ENCODE data around the gene PRKCG.

The PRKCG gene

DNA sequence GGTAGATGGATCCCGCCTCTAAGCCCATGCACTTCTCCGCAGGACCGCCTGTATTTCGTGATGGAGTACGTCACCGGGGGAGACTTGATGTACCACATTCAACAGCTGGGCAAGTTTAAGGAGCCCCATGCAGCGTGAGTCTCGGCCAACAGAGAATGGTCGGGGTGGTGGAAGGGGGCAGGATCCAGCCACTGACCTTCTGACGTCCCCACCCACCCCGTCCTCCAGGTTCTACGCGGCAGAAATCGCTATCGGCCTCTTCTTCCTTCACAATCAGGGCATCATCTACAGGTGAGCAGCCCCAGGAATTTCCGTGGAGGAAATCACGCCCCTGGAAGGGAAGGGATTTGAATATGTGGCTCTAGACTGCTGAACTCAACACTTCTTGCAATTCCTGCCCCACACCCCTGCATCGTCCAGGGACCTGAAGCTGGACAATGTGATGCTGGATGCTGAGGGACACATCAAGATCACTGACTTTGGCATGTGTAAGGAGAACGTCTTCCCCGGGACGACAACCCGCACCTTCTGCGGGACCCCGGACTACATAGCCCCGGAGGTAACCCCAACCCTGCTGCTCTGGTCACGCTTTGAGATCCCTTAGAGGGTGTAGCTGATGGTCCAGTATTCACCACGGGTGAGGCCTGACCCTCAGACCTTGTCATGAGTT lies 18.3 kb downstream of the PRKCG start:
- DNase-seq, result no peak

DNA sequence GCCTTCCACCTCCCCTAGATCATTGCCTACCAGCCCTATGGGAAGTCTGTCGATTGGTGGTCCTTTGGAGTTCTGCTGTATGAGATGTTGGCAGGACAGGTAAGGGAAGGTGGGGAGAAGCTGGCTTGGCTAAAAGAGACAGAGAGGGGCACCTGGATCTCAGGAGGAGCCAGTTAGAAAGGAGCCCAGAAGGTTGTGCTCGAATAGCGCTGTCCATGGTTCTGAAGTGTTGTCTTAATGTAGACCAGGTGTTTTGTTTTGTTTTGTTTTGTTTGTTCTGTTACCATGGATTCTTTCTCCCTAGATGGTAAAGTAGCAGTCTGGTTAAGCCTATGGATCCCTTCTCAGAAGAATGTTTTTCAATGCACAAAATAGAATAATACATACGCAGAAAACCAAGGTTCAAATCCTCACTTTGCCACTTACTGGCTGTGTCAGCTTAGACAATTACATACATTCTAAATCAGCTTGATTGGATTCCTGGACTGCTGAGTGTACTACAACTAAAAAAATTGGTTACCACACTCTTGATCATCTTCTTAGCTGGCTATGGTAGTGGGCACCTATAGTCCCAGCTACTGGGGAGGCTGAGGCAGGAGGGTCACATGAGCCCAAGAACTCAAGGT lies 21.2 kb downstream of the PRKCG start:
- no peak for DNase-seq

DNA sequence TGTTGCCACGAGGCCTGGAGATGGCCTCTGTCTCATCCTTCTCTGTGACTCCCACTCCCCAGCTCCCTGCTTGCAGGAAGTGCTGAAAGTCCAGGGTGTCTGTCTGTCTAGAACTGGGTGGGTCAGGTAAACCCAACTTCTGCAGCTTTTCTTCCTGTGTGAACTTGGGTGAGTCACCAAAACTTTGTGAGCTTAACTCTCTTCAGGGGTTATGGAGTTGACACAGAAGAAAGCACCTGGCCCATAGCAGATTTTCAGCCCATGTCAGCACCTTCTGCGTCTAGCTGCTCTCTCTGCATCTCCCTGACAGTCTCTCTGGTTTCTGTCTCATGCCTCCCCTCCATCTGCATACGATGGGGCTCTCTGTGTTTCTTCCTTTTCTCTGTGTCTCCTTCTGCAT lies 22.9 kb downstream of the PRKCG start:
- DNase-seq, result no peak

DNA sequence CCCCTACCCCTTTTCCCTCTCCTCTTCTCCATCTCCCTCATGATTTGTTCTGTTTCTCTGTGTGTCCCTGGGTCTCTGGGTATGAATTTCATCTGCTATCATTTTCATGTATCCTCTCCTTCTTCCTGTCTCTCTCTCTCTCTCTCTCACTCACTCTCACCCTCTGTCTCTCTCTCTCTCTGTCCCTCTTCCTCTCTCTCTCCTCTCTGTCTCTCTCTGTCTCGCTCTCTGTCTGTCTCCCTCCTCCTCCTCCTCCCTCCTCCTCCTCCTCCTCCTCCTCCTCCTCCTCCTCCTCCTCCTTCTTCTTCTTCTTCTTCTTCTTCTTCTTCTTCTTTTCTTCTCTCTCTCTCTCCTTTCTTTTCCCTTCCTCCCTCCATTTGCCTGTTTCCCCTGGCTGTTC lies 23.8 kb downstream of the PRKCG start:
- no peak for DNase-seq

DNA sequence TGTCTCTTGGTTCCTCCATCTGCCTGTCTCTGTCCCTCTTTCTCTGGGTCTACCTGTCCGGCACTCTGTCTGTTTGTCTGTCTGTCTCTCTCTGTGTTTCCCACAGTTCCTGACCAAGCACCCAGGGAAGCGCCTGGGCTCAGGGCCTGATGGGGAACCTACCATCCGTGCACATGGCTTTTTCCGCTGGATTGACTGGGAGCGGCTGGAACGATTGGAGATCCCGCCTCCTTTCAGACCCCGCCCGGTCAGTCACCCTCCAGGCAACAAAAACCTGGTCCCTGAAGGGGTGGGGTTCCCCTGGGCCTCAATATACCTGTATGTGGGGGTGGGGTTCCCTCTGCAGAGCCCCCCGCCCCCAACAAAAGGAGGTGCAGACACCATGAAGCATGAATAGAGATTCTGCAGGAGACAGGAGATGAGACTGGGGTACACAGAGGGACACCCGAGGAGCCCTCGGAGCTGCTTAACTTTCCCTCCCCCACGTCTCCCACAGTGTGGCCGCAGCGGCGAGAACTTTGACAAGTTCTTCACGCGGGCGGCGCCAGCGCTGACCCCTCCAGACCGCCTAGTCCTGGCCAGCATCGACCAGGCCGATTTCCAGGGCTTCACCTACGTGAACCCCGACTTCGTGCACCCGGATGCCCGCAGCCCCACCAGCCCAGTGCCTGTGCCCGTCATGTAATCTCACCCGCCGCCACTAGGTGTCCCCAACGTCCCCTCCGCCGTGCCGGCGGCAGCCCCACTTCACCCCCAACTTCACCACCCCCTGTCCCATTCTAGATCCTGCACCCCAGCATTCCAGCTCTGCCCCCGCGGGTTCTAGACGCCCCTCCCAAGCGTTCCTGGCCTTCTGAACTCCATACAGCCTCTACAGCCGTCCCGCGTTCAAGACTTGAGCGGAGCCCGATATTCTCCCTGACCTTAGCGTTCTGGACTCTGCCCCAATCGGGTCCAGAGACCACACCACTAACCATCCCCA lies 24.5 kb downstream of the PRKCG start:
- no peak for DNase-seq

DNA sequence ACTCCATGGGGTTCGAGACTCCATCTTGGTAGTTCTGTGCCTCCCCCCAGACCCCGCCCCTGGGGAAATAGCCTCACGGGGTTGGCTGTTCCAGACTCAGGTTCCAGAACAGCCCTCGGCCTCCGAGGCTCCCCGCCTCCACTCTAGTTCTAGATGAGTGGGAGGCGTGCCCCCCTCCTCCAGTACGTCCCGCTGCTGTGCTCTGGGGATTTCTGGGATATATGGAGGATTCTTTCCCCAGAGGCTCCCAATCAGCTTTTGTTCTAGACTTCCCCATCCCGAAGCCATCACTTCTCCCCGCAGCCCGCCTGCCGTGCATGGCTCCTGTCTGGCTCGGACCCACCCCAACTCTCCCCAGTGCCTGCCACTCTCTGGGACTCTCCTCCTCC lies 25.2 kb downstream of the PRKCG start:
- no peak for DNase-seq

DNA sequence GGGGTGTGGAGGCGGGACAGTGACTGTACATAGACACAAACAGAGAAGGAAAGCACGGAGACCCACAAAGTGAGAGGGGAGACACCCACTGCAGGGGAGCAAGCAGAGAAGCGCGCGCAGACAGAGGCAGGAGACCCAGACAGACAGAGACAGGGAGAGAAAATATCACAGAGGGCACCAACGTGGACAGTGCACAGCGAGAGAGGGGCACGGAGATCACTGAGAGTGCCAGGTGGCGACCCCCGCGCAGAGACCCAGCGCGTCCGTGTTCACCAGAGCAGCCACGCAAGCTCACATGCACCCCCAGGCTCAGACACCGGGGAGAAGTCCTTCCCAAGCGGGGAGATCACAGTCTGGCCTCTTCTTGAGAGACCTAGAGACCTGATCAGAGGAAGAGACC lies 25.7 kb downstream of the PRKCG start:
- DNase-seq, result no peak

DNA sequence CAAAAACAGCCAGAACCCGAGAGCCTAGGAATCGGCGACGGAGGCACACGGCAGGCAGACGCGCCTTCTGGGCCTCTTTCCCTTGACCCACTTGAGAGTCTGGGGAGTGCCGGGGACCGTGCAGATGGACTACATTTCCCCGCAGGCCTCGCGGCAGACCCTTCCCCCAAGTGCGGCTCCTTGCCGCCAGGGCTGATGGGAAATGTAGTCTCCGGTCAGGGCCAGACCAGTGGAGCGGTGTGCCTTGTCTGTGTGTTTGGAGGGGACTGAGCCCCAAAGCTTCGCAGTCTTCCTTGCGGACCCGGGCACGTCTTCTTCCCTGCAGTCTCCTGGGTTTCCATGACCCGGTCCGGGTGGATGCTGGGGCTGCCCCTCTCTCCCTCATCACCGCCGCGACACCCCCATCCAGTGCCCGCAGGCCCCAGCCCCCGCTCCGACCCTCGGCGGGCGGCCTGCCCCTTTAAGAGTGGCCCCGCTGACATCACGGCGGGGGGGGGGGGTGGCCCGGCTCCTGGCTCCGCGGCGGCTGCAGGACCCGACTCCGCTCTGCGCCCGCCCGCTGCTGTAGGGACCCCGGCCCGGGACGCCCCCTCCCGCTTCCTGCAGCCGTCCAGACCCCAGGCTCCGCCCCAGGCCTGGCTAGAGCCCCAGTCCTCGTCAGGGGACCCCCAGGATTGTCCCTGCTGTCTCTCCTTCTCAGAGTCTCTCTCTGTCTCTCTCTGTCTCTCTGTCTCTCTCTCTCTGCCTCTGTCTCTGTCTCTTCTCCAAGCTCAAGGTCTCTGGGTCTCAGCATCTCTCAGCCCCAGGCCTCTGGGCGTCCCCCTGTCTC lies 26.3 kb downstream of the PRKCG start:
- no peak for DNase-seq

DNA sequence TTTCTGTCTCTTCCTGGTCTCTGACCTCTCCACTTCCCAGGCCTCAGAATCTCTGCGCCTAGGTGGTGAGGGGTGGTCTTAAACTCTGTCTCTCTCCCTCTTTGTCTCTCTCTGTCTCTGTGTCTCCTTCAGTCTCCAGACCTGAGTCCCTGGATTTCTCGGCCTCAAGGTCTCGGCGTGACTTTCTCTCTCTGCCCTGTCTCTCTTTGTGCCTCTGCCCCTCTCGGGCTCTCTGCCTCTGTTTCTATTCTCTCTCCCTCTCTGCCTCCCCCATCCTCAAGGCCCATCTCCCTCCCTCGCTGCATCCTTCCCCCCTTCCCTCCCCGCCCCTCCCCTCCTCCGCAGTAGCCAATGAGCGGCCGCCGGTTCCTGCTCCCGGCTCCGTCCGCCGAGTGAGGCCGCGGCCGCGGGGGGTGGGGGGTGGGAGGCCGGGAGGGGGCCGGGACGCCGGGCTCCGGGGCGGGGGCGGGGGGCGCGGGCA lies 27.0 kb downstream of the PRKCG start, which contains the start of gene CACNG7:
CACNG7 (plus strand) TSS at position 344 of the 481 bp plus-strand sequence. CDS start 3,554 bp downstream, outside the sequence.
- no peak for DNase-seq

DNA sequence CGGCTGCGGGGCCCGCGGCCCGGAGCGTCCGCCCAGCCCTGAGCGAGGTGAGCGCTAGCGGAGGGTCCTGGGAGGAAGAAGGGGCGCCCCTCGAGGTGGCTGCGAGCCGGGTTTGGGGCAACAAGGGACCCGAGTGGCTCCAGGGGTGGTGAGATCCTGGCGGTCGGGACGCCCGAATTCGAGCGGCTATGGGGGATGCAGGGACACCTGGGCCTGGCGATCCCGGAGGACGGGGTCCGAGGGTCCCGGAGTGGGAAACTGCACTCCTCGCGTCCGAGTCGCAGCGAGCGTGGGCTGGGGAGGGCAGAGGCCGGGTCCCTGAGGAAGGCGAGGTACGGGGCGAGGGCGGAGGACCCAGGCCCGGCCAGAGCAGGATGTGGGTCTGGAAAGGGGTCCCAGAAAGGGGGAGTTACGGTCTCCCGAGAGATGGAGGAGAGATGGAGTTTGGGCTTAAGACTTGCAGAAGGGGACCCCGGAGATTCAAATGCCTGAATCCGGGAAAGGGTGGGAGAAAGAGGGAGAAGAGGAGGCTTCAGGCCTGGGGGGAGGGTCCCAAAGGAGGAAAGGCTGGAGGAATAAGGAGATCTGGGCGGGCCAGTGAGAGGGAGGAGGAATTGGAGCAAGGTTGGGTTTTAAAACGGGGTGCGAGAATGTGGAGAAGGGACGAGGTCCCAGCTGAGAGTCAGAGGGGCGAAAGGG lies 27.6 kb downstream of the PRKCG start:
- DNase-seq, result no peak

DNA sequence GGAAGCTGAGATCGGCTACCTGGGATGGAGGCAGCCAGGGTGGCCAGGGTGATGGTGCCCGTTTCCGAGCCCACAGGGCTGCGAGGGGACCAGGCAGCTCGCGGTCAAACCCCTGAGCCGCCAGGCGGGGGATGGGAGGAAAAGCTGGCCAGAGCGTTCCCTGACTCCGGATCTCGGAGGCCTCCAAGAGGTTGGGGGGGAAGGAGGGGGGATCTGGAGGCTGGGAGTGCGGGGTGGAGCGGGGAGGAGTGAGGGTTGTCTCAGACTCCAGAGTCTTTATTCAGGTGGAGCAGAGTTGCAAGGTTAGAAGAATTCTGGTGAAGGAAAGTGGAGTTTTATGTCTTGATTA lies 28.1 kb downstream of the PRKCG start:
- no peak for DNase-seq

DNA sequence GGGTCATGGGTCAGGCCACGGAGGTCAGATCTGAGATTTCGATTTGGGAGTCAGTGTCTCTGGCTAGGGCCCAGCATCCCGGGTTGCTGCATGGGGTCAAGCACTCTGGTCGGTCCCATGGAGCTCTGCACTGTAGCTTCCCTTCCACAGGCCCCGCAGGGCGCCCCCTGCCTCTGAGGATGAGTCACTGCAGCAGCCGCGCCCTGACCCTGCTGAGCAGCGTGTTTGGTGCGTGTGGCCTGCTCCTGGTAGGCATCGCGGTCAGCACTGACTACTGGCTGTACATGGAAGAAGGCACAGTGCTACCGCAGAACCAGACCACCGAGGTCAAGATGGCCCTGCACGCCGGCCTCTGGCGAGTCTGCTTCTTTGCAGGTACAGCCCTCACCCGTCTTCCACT lies 30.7 kb downstream of the PRKCG start:
- no peak for DNase-seq

DNA sequence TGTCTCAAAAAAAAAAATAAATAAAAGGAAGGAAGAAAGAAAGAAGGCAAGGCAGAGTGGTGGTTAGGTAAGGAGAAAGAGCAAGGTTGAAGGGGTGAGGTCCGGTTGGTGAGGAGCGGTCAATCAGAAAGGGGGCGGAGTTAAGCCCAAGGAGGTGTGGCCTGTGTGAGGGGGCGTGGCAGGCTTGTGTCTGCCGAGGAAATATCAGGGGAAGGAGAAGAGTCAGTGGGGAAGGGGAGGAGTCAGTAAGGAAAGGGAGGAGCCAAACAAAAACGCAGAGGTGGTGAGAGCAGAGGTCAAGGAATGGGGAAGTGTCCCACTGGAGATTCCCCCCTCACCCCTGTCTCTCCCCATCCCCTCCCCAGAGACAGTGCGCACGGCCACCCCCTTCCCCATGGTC lies 33.0 kb downstream of the PRKCG start:
- no peak for DNase-seq

DNA sequence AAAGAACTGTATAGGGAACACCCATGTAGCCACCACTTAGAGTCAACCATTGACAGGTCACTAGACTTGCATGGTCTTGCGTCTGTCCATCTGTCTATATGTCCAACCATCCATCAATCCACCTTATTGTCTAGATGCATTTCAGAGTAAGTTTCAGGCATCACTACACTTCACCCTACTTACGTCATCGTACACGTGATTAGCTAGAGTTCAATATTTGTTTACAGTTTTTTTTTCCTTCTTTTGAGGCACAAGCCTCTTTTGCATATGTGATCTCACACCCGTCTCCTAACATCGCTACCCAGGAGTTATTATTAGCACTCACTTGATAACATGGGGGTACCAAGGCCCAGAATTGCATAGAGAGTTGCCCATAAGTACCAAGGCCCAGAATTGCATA lies 34.0 kb downstream of the PRKCG start:
- DNase-seq, result no peak

DNA sequence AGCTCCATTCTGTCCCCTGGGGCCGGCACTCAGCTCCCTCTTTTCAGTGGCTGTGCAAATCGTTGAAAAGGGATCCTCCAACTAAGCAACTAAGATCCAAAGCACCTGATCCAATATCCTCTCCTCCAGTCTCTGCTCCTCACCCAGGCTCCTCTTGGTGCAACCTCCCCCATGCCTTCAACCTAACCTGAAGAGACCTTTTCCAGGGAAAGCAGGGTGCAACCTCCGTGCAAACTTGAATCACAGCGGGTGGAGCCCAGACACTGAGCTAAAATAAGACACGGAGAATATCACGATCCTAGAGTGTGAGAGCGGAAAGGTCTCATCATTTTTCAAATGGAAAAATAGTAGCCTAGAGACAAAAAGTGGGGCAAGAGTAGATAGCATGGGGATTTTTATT lies 35.4 kb downstream of the PRKCG start:
- DNase-seq, result no peak

DNA sequence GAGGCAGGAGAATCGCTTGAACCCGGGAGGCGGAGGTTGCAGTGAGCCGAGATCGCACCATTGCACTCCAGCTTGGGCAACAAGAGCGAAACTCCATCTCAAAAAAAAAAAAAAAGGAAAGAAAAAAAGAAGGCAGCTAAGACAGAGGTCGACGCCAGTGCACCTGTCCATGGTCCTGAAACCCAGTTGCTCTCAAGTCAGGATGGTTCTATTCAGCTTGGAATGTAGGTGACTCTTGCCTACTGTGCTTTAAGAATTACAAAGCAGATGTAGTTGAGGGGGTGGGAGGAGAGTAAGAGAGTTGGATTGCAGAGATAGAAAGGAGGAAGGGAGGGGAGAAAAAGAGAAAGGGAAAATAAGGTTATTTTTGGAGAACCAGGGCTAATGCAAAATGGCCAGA lies 45.7 kb downstream of the PRKCG start:
- no peak for DNase-seq

DNA sequence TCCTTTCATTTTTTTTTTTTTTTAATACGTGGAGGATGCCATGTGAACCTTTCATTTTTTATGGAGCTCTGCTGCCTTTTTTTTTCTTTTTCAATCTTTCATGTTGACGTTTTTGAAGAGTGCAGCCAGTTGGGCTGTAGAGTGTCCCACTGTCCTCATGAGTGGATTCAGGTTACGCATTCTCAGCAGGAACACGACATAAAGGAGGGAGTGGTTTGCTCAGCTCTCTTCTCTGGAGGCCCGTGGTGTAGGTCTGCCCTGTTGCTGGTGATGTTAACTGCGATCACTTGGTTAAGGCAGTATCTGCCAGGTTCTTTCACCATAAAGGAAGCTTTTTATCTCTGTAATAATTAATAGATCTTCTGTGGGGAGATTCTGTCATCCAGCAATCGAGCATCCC lies 54.0 kb downstream of the PRKCG start:
- DNase-seq, result no peak

DNA sequence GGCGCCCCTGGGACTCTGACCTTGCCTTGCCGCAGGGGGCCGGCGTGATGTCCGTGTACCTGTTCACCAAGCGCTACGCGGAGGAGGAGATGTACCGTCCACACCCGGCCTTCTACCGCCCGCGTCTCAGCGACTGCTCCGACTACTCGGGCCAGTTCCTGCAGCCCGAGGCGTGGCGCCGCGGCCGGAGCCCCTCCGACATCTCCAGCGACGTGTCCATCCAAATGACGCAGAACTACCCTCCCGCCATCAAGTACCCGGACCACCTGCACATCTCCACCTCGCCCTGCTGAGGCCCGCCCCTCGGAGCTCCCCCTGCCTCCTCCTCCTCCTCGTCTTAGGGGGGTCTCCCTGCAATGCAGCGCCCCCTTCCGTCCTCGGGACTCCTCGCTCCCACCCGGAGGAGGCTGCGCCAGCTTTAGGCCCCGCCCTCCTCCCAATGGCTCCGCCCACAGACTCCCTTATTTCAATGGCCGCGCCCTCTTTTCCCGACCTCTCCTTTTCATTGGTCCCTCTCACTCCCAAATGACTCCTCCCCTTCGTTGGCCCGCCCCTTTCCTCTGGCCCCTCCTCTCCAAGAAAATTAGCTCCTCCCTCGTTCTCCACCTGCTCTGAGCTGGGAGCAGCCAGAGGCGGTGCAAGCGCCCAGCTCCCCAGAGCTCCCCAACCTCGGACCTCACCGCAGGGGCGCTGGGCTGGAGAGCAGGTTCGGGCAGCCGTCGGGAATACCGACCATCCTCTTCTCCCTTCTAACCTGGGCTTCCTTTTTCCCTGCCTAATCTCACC lies 60.2 kb downstream of the PRKCG start:
- no peak for DNase-seq

DNA sequence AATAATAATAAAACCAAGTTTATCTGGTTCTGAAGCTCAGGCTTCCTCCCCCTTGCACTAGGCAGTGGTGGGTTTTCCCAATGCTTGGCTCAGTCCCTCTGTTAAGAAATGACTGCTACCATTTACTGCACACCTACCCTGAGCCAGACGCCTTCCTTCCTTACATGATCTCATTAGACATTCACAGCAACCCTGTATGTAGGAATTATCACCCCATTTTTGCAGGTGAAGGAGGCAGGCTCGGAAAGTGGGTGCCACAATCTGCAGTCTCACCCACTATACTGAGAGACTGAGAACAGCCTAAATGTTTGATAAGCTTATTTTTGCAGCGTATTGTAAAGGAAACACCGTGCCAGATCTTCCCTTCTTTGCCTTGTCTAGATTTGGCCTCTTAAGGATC lies 62.4 kb downstream of the PRKCG start:
- no peak for DNase-seq

DNA sequence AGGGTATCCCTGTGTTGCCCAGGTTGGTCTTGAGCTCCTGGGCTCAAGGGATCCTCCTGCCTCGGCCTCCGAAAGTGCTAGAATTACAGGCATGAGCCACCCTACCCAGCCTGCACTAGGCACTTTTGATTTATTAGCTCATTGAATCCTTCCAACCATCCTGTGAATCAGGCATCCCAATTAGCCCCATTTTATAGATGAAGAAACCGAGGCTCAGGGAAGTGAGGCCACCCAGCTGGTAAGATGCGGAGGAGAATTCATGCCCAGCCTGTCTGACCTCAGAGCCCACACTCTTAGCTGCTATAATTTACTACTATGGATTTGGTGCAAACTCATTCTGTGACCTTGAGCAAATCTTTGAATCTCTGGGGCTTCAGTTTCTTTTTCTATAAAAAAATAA lies 62.9 kb downstream of the PRKCG start:
- DNase-seq, result no peak

DNA sequence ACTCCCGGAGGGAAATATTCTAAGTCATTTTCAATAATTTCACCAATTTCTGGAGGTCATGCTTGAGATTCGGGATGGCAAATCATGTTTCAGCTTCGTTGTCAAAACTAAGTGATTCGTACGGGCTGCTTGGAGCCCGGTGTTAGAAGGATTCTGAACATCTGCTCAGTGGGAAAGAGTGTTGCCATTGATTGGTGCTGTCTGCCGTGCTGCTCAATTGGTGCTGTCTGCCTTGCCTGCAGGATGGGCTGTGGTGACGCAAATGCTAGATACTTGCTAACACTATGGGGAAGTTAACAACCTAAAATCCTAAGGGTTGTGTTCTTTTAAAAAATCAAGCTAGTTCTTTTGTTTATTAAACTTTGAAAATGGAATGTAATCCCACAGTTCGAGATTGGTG lies 63.4 kb downstream of the PRKCG start:
- DNase-seq, result no peak

Data from NCI-H1092 (cell line).